ENCODE measurements around the gene DAAM2. TPM values are rescaled to one million over a fixed set of nuclear protein-coding genes. Genes with fewer than 3 reads are reported as not detected.

The DAAM2 gene
- total RNA-seq (2014; rRNA removed; shearing (Covaris generic)): 0.39 and 1.3 TPM in 2 replicates

DNA sequence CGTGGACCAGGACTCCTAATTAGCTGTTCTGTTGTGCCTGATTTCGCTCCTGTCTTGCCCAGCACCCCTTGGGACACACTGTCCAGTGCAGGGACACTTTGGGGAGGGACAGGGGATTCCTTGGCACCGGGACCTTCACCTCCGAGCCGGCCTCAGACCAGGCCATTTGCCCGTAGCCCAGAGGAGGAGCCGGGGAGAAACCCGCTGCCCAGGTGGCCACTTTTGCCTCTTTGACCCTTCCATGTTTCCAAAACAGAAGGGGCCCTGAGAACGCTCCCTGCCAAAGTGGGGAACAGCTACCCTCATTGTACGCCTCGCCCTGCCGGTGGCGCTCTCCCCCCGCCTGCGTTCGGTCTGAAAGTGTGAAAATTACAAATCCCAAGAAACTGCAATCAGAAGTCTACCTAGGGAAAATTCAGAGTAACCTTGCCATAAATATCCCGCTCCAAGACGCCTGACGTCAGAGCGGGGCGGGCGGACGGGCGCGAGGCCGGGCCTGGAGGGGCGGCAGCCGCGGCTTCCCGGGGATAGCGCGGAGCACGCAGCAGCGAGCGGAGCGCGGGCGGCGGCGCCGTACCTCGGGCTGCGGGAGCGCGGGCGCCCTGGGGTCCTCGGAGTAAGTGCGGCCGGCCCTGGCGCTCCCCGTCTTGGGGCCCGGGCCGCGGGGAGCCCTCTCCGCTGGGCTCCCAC lies at the start of gene DAAM2:
TSS of gene DAAM2 (plus strand) at position 527 of the 690 bp plus-strand sequence. CDS start 63,927 bp downstream, outside the sequence.
- DNase-seq (ENCODE audit: low read depth): peak; percentile 34

- DNase-seq (ENCODE audit: low read depth): no peak
These were observed 45.4 kb upstream of the DAAM2 start for GRCh38 chr6:39746795-39747194.

- no peak for DNase-seq (ENCODE audit: low read depth)
These were observed 39.1 kb upstream of the DAAM2 start for GRCh38 chr6:39752835-39753724.

- no peak for DNase-seq (ENCODE audit: low read depth)
These were observed 38.5 kb upstream of the DAAM2 start for GRCh38 chr6:39753725-39754045.

- DNase-seq (ENCODE audit: low read depth): no peak
These were observed 37.6 kb upstream of the DAAM2 start for GRCh38 chr6:39754514-39755115.

- peak; percentile 25 for DNase-seq (ENCODE audit: low read depth)
These were observed 36.9 kb upstream of the DAAM2 start for GRCh38 chr6:39755231-39755630.

DNA sequence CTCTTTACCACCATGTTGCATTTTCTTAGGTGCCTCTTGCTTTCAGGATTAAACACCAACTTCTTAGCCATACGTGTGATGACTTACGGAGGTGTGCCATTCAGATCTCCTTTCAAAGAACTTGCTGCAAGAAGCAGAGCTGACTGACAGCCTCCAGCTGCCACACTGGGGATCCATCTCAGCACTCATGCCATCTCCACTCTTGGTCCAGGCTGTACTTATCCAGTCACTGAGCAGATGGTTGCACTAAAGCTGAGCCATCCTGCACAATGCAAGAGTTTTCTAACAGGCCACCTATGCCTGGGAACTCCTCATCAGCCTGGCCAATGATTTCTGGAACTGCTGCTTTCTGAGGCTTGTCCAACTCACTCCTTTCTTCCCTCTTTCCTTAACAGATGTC lies 35.6 kb upstream of the DAAM2 start:
- DNase-seq (ENCODE audit: low read depth): no peak

GRCh38 chr6:39758905-39759605 lies 33.1 kb upstream of the DAAM2 start:
- peak; percentile 19 for DNase-seq (ENCODE audit: low read depth)

- DNase-seq (ENCODE audit: low read depth): no peak
These were observed 31.8 kb upstream of the DAAM2 start for GRCh38 chr6:39760226-39760952.

DNA sequence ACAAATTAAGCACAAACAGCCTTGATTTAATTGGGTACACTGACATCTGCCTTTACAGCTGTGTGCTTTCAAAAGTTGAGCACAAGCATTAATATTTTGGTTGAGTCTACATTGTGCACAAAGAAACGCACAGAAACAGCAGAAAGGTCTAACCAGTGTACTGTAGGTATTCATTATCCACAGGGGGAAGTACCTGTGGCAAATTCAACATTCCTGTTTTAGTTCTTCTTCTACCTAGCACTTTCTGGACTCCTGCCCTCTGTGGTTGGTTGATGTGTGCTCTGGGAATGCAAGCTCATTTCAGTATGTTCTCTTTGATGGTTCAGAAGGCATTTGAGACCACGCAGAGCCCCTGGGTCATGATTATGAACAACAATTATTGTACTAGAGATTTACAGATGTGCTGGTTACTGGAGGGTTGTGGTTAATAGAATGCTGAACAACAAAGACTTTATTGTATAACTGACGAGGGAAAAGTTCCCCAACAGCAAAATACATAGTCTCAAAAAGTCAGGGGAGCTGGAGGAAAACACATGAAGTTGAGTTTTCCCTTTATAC lies 26.6 kb upstream of the DAAM2 start:
- no peak for DNase-seq (ENCODE audit: low read depth)

DNA sequence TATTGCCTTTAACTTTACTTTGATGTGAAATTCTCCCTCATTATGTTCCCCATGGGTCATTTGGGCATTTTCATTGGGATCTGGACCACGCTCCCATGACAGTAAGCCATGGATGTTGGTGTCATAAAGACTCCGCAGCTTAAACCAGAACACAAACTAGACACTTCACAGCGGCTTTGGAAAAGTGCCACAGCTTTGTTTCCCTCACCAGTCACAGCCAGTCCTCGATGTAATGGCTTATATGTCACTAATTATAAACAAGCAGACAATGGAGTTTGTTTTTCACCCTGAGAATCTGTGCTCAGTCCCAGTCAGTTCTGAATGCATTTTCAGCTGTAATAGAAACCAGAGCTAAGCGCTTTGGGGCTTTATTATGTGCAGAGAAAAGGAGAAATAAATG lies 23.2 kb upstream of the DAAM2 start:
- DNase-seq (ENCODE audit: low read depth): no peak

GRCh38 chr6:39770446-39770845 lies 21.7 kb upstream of the DAAM2 start:
- no peak for DNase-seq (ENCODE audit: low read depth)

- DNase-seq (ENCODE audit: low read depth): peak; percentile 71
These were observed 19.5 kb upstream of the DAAM2 start for GRCh38 chr6:39772559-39773273.

DNA sequence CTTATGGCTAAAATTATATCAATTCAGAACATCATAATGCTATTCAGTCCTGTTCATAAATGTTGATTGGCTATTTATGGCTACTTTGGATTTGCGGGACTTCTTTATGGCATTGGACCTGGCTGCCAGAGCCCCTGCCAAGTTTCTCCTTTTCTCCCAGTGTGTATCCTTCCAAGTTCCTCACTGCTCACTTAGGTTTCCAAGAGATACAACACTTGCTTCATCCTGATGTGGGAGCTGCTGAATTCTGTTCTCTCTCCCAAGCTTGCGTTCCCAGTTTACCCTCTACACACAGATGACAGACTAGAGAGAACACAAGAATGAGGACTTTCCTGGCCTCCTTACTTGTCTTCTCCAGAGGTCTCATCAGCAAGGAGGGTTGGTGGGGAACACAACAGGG lies 18.4 kb upstream of the DAAM2 start:
- DNase-seq (ENCODE audit: low read depth): no peak

- DNase-seq (ENCODE audit: low read depth): no peak
These were observed 15.6 kb upstream of the DAAM2 start for GRCh38 chr6:39776581-39776980.

DNA sequence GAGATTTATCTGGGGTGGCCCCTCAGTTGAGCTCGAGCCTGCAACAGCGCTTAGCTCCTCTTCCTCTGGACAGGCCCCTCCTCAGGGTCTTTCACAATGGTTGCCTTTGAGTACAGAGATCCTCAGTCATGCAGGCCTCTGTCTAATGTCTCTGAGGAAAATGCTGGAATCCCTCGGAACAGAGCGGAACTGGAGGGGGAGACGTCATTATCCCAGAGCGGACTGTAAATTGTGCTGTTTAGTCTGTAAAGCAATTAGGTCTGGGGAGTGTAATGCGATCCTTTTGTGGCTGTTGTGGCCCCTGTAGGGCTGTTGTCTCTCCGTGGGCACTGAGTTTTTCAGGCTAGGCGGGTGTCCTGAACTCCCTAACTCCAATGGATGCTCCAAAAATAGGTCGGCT lies 15.0 kb upstream of the DAAM2 start:
- DNase-seq (ENCODE audit: low read depth): no peak

- no peak for DNase-seq (ENCODE audit: low read depth)
These were observed 14.5 kb upstream of the DAAM2 start for GRCh38 chr6:39777661-39778060.

- no peak for DNase-seq (ENCODE audit: low read depth)
These were observed 13.5 kb upstream of the DAAM2 start for GRCh38 chr6:39778581-39779255.

- DNase-seq (ENCODE audit: low read depth): no peak
These were observed 6.9 kb upstream of the DAAM2 start for GRCh38 chr6:39785281-39785680.

- DNase-seq (ENCODE audit: low read depth): no peak
These were observed 5.5 kb upstream of the DAAM2 start for GRCh38 chr6:39786649-39787048.

Measured in M059J (cell line).